Loucy (cell line): ENCODE results near the gene IRF6.
A peak's percentile ranks its signal among the peaks of the same experiment; 100 is the strongest.

Source experiments
- H2AFZ ChIP-seq: fragments of 200-600 bp; sonication (generic); 2 replicates; pipeline ENCODE4 v1.6.0; 2016; ENCODE audit warnings: antibody characterized with exemption, mild to moderate bottlenecking, low read length, moderate library complexity
- H3F3A ChIP-seq: fragments of 200-600 bp; 2 replicates; pipeline ENCODE4 v1.6.0; 2016; ENCODE audit warnings: antibody characterized with exemption, low read depth, mild to moderate bottlenecking
- H3K27me3 ChIP-seq: fragments of 200-600 bp; sonication (generic); 2 replicates; pipeline ENCODE4 v1.6.1; 2014; ENCODE audit warnings: low read length, mild to moderate bottlenecking; ENCODE audit not compliant: insufficient read depth, poor library complexity, severe bottlenecking
- H3K36me3 ChIP-seq: fragments of 200-600 bp; sonication (generic); 2 replicates; pipeline ENCODE4 v1.6.1; 2016; ENCODE audit warnings: low read length; ENCODE audit not compliant: insufficient read depth
- H3K4me1 ChIP-seq: fragments of 200-600 bp; sonication (generic); 2 replicates; pipeline ENCODE4 v1.5.1; 2014; ENCODE audit warnings: low read length, mild to moderate bottlenecking; ENCODE audit not compliant: insufficient read depth, poor library complexity, severe bottlenecking
- H3K4me2 ChIP-seq: fragments of 200-600 bp; sonication (generic); 2 replicates; pipeline ENCODE4 v1.6.0; 2014; ENCODE audit warnings: antibody characterized with exemption, low read length, low read depth, mild to moderate bottlenecking; ENCODE audit not compliant: poor library complexity, severe bottlenecking
- H3K4me3 ChIP-seq: fragments of 200-600 bp; sonication (generic); 2 replicates; pipeline ENCODE4 v1.5.1; 2014; ENCODE audit warnings: low read length, mild to moderate bottlenecking, mixed read lengths; ENCODE audit not compliant: poor library complexity, severe bottlenecking
- H3K79me2 ChIP-seq: fragments of 200-600 bp; sonication (generic); 2 replicates; pipeline ENCODE4 v1.6.1; 2014; ENCODE audit warnings: low read length; ENCODE audit not compliant: insufficient read depth
- H3K9ac ChIP-seq: fragments of 200-600 bp; sonication (generic); 2 replicates; pipeline ENCODE4 v1.6.0; 2014; ENCODE audit warnings: mild to moderate bottlenecking, low read depth, low read length, moderate library complexity; ENCODE audit not compliant: poor library complexity, severe bottlenecking
- H3K9me2 ChIP-seq: fragments of 200-600 bp; sonication (generic); replicated peaks from 2 replicates; pipeline ENCODE4 v1.6.1; 2016; ENCODE audit warnings: low read depth, low read length, mixed read lengths
- H3K9me3 ChIP-seq: fragments of 200-600 bp; sonication (generic); 2 replicates; pipeline ENCODE4 v1.6.1; 2014; ENCODE audit warnings: mild to moderate bottlenecking, antibody characterized with exemption, low read length, low read depth; ENCODE audit not compliant: insufficient read depth
- H4K20me1 ChIP-seq: fragments of 200-600 bp; sonication (generic); 2 replicates; pipeline ENCODE4 v1.6.0; 2014; ENCODE audit warnings: antibody characterized with exemption, low read length, mild to moderate bottlenecking; ENCODE audit not compliant: insufficient read depth, poor library complexity, severe bottlenecking
- EZH2phosphoT487 ChIP-seq: fragments of 200-600 bp; IDR thresholded peaks from 2 replicates; pipeline ENCODE4 v1.6.1; 2018; ENCODE audit warnings: antibody characterized with exemption, mild to moderate bottlenecking, moderate library complexity, borderline replicate concordance
- TF ChIP-seq, protein P1 (sequence below): fragments of 200-600 bp; sonication (generic); conservative IDR thresholded peaks from 2 replicates; pipeline ENCODE4 v1.5.1; 2014; ENCODE audit warnings: mild to moderate bottlenecking, antibody characterized with exemption, low read length

IRF6 gene

DNA sequence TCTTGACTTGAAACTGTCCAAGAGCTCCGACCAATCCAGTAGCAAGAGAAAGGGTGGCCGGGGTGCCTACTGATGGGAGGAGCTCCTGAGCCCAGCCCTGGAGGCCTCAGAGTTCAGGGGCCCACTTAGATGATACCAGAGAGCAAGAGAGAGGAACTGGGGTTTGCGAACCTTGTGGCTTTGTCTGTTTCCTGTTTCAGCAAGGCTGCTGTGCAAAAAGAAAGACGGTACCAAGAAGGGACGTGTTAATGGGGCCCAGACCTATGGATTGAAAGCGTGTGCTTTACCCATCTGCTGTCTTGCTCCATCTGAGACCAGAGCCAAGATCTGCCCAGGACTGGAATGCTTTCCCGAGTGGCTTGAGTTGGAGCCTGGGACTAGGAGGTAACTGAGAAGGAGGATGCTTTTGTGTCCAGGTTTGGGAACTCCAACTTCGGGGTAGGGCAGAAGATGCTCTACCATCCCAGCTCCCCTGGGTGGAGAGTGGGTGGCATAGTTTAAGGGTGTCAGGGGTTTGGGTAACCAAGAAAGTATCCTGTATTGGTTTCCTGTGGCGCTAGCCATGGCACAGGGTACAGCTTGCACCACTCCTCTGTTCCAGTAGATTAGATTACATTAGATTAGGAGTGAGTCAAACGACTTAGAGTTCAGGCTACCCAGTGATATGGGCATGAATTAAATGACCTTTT, 49.9 kb downstream of the IRF6 start, which contains the start of gene TRAF3IP3:
Gene TRAF3IP3 (plus strand): TSS at position 128 of the 689 bp plus-strand sequence. CDS start 3,987 bp downstream, outside the sequence.
- Histone ChIP-seq H3K4me3 (peak within 1 kb of the TSS; percentile 96), H4K20me1 (peaks cover 27% of the 10 kb centered on the region), H3K9me3 (no peaks in the 10 kb centered on the region), H3K79me2 (peaks cover 46% of the 10 kb centered on the region), H3K4me2 (peak within 1 kb of the TSS; percentile 100), H3F3A (peaks cover 14% of the 10 kb centered on the region), H3K27me3 (no peaks in the 10 kb centered on the region), H3K36me3 (peaks cover 8% of the 10 kb centered on the region; the same call in 1 of the 2 replicates), H3K9me2 (no peaks in the 10 kb centered on the region), H2AFZ (peak within 1 kb of the TSS; percentile 54), H3K4me1 (peaks cover 59% of the 10 kb centered on the region), H3K9ac (peak within 1 kb of the TSS; percentile 98)
- TF ChIP-seq EZH2phosphoT487: no peak
- TF ChIP-seq, protein P1, sequence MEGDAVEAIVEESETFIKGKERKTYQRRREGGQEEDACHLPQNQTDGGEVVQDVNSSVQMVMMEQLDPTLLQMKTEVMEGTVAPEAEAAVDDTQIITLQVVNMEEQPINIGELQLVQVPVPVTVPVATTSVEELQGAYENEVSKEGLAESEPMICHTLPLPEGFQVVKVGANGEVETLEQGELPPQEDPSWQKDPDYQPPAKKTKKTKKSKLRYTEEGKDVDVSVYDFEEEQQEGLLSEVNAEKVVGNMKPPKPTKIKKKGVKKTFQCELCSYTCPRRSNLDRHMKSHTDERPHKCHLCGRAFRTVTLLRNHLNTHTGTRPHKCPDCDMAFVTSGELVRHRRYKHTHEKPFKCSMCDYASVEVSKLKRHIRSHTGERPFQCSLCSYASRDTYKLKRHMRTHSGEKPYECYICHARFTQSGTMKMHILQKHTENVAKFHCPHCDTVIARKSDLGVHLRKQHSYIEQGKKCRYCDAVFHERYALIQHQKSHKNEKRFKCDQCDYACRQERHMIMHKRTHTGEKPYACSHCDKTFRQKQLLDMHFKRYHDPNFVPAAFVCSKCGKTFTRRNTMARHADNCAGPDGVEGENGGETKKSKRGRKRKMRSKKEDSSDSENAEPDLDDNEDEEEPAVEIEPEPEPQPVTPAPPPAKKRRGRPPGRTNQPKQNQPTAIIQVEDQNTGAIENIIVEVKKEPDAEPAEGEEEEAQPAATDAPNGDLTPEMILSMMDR: no peak

DNA sequence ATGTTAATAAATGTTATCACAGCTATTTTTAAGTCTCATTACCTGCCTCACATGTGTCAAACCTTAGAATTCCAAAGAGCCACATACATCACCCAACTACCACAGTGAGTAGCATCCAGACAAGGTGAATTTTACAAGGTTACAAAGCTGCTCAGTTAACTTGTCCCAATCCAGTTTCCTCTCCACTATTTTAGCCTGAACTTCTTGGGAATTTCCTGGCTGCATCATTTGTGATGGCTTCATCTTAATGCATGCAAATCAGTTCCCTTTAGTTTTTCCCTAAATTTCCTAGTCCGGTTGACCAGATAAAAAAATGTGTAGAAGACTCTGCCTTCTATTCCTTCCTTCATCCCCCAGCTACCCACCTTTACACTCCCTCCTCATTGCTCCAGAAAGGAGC, 50.7 kb downstream of the IRF6 start:
- Histone ChIP-seq H2AFZ (peak overlapping the region; percentile 54), H4K20me1 (peaks cover 25% of the 10 kb centered on the region), H3K27me3 (no peaks in the 10 kb centered on the region), H3F3A (peaks cover 14% of the 10 kb centered on the region), H3K4me3 (peak overlapping the region; percentile 96), H3K36me3 (peaks cover 6% of the 10 kb centered on the region; the same call in 1 of the 2 replicates), H3K9ac (peak overlapping the region; percentile 98), H3K9me2 (no peaks in the 10 kb centered on the region), H3K9me3 (no peaks in the 10 kb centered on the region), H3K4me1 (peaks cover 56% of the 10 kb centered on the region), H3K79me2 (peaks cover 38% of the 10 kb centered on the region), H3K4me2 (peak overlapping the region; percentile 100)
- TF ChIP-seq, protein P1: no peak
- TF ChIP-seq EZH2phosphoT487: no peak

DNA sequence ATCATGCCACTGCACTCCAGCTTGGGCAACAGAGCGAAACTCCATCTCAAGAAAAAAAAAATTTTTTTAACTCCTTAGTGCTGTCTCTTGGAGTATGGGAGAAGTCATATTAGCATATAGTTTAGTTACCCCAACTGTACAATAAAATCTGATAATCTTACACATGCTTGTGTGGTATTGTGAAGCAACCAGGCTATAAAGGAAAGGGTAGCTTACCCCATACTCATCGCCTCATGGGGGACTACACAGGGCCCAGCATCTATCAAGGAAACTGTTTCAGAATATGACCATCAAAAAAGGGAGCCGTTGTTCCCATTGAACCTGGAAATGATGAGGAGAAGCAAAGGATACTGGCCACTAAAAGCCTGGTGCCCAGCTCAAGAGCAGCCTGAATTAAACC, 53.1 kb downstream of the IRF6 start:
- no peak overlapping the region for H2AFZ ChIP-seq
- no peak overlapping the region for H3K9ac ChIP-seq
- TF ChIP-seq EZH2phosphoT487: no peak
- TF ChIP-seq, protein P1: no peak
- no peak overlapping the region for H3K4me3 ChIP-seq
- H3K4me1 ChIP-seq: peaks cover 33% of the 10 kb centered on the region
- peaks cover 14% of the 10 kb centered on the region for H3F3A ChIP-seq
- no peaks in the 10 kb centered on the region for H3K27me3 ChIP-seq
- H3K79me2 ChIP-seq: peaks cover 14% of the 10 kb centered on the region
- peaks cover 5% of the 10 kb centered on the region for H4K20me1 ChIP-seq
- no peak overlapping the region for H3K4me2 ChIP-seq
- no peaks in the 10 kb centered on the region for H3K36me3 ChIP-seq
- no peaks in the 10 kb centered on the region for H3K9me2 ChIP-seq
- no peaks in the 10 kb centered on the region for H3K9me3 ChIP-seq
